ENCODE data around the gene ALCAM. TPM values are rescaled to one million over a fixed set of nuclear protein-coding genes. Genes with fewer than 3 reads are reported as not detected.

ALCAM gene
- polyA plus RNA-seq, 3 donors = 7.1 to 8.0 (median 7.9) TPM

DNA sequence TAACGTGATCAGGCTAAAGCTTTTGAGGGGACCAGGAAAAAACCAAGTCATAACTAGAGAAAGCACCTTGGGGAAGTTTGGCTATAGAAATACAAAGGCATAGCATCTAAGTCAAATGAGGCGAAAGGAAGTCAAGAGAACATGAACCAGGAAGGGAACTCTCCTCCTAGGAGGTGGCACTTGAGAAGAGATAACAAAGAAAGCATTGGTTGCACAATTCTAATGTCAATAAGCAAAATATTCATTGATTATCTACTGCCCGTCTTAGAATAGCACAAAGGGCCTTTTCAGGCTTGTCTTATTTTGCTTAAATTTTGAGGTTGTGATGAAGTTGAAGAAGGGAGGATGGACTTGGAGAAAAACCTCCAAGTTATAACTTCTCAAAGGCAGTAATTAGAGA is 73.4 kb downstream of the ALCAM start:
- Histone ChIP-seq H3K9ac (ENCODE audit: insufficient read depth, low read length, poor library complexity, severe bottlenecking) (no peak overlapping the region), H3K27me3 (ENCODE audit: control insufficient read depth in 2 of 2, insufficient read depth in 2 of 2, low read length in 2 of 2) (no peaks in the 10 kb centered on the region), H3K36me3 (replicated peaks in 1 of 2; ENCODE audit: control insufficient read depth in 1 of 2, insufficient read depth in 2 of 2, low read length in 2 of 2) (no peaks in the 10 kb centered on the region), H4K20me1 (ENCODE audit: insufficient read depth, low read length) (no peaks in the 10 kb centered on the region), H3K79me2 (ENCODE audit: insufficient read depth, low read length) (no peaks in the 10 kb centered on the region), H3K4me2 (replicated peaks; ENCODE audit: extremely low read depth, low read length, poor library complexity, severe bottlenecking) (no peak overlapping the region), H3K4me1 (ENCODE audit: control insufficient read depth in 1 of 2, insufficient read depth in 2 of 2, low read length in 2 of 2) (no peaks in the 10 kb centered on the region), H3K4me3 (replicated peaks in 1 of 3; ENCODE audit: low read depth in 2 of 3, low read length in 3 of 3) (no peak overlapping the region), H2AFZ (ENCODE audit: insufficient read depth, low read depth, low read length, poor library complexity, severe bottlenecking) (no peak overlapping the region), H3K27ac (ENCODE audit: low read depth in 1 of 2, low read length in 2 of 2) (no peak overlapping the region), H3K9me3 (replicated peaks in 1 of 2; ENCODE audit: control insufficient read depth in 1 of 2, insufficient read depth in 1 of 2, low read length in 2 of 2) (peaks cover 6 to 8% of the 10 kb centered on the region in 2 donors)
- H3K4me1 Mint-ChIP-seq = peaks cover 5% of the 10 kb centered on the region
- TF ChIP-seq, protein P1, sequence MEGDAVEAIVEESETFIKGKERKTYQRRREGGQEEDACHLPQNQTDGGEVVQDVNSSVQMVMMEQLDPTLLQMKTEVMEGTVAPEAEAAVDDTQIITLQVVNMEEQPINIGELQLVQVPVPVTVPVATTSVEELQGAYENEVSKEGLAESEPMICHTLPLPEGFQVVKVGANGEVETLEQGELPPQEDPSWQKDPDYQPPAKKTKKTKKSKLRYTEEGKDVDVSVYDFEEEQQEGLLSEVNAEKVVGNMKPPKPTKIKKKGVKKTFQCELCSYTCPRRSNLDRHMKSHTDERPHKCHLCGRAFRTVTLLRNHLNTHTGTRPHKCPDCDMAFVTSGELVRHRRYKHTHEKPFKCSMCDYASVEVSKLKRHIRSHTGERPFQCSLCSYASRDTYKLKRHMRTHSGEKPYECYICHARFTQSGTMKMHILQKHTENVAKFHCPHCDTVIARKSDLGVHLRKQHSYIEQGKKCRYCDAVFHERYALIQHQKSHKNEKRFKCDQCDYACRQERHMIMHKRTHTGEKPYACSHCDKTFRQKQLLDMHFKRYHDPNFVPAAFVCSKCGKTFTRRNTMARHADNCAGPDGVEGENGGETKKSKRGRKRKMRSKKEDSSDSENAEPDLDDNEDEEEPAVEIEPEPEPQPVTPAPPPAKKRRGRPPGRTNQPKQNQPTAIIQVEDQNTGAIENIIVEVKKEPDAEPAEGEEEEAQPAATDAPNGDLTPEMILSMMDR (IDR thresholded peaks at IDR 0.05) = no peak
- intact Hi-C loops (cut with micrococcal nuclease) = no loop called here
- peaks cover 2 to 15% (median 6%) of the 10 kb centered on the region in 7 donors for H3K9me3 Mint-ChIP-seq
- no peak for DNase-seq
- H3K27ac Mint-ChIP-seq = peak overlapping the region in 2 of 7 donors; percentile 46 to 53
- H3K27me3 Mint-ChIP-seq (ENCODE audit: low read depth in 3 of 3) = no peaks in the 10 kb centered on the region
- WGBS (ENCODE audit: insufficient coverage) = no CpG with 5 or more reads among the region's 3 CpGs
- no peak overlapping the region for H3K4me3 Mint-ChIP-seq
- H3K36me3 Mint-ChIP-seq = peaks cover 2 to 3% of the 10 kb centered on the region in 2 donors

- H3K4me3 Mint-ChIP-seq = no peak overlapping the region
- WGBS (ENCODE audit: insufficient coverage) = no CpG with 5 or more reads among the region's 1 CpG
- no peak for DNase-seq
- H4K20me1 ChIP-seq (ENCODE audit: insufficient read depth, low read length) = no peaks in the 10 kb centered on the region
- no peak overlapping the region for H3K27ac ChIP-seq (ENCODE audit: low read depth in 1 of 2, low read length in 2 of 2)
- no peak overlapping the region for H3K4me3 ChIP-seq (replicated peaks in 1 of 3; ENCODE audit: low read depth in 2 of 3, low read length in 3 of 3)
- no peaks in the 10 kb centered on the region for H3K36me3 Mint-ChIP-seq
- H3K9me3 Mint-ChIP-seq = peaks cover 0 to 8% (median 2%) of the 10 kb centered on the region in 7 donors
- peaks cover 0 to 3% of the 10 kb centered on the region in 2 donors for H3K9me3 ChIP-seq (replicated peaks in 1 of 2; ENCODE audit: control insufficient read depth in 1 of 2, insufficient read depth in 1 of 2, low read length in 2 of 2)
- H3K79me2 ChIP-seq (ENCODE audit: insufficient read depth, low read length) = no peaks in the 10 kb centered on the region
- no peak overlapping the region for H2AFZ ChIP-seq (ENCODE audit: insufficient read depth, low read depth, low read length, poor library complexity, severe bottlenecking)
- H3K36me3 ChIP-seq (replicated peaks in 1 of 2; ENCODE audit: control insufficient read depth in 1 of 2, insufficient read depth in 2 of 2, low read length in 2 of 2) = no peaks in the 10 kb centered on the region
- no peaks in the 10 kb centered on the region for H3K27me3 ChIP-seq (ENCODE audit: control insufficient read depth in 2 of 2, insufficient read depth in 2 of 2, low read length in 2 of 2)
- no peak overlapping the region for H3K27ac Mint-ChIP-seq
- TF ChIP-seq, protein P1 (IDR thresholded peaks at IDR 0.05) = no peak
- H3K4me1 Mint-ChIP-seq = peaks cover 2% of the 10 kb centered on the region
- no peaks in the 10 kb centered on the region for H3K27me3 Mint-ChIP-seq (ENCODE audit: low read depth in 3 of 3)
- intact Hi-C loops (cut with micrococcal nuclease) = no loop called here
- no peak overlapping the region for H3K9ac ChIP-seq (ENCODE audit: insufficient read depth, low read length, poor library complexity, severe bottlenecking)
- H3K4me1 ChIP-seq (ENCODE audit: control insufficient read depth in 1 of 2, insufficient read depth in 2 of 2, low read length in 2 of 2) = no peaks in the 10 kb centered on the region
- H3K4me2 ChIP-seq (replicated peaks; ENCODE audit: extremely low read depth, low read length, poor library complexity, severe bottlenecking) = no peak overlapping the region
Measured at GRCh38 chr3:105444725-105445124, 78.0 kb downstream of the ALCAM start.

Data from CD14-positive monocyte (primary cell).